Renal cortex interstitium (tissue), 11 donors: ENCODE data around the gene VSTM2B. TPM values are rescaled to one million over a fixed set of nuclear protein-coding genes. Genes with fewer than 3 reads are reported as not detected.
A peak's percentile ranks its signal among the peaks of the same experiment; 100 is the strongest.

Experiments
- DNase-seq, 11 donors: peaks; one replicate each; pipeline ENCODE4 v3.0.0-alpha.2; 2013; ENCODE audit warnings: low read depth in 9 of 11, low spot score in 4 of 11; ENCODE audit errors: extremely low read depth in 1 of 11
- polyA plus RNA-seq, 3 donors: library from polyadenylated mRNA; unstranded; fragments of 120-200 nt; gene quantifications; one replicate each; pipeline ENCODE4 v1.2.1, GENCODE V29; 2013; ENCODE audit not compliant: insufficient read length in 3 of 3

The VSTM2B gene
- polyA plus RNA-seq, 3 donors: 0.42 to 0.64 (median 0.60) TPM

- no peak for DNase-seq
Observed at GRCh38 chr19:29603308-29603707, 77.5 kb downstream of the VSTM2B start.

GRCh38 chr19:29605653-29606419, 80.0 kb downstream of the VSTM2B start, which contains the start of gene POP4:
Gene POP4 (plus strand): TSS chr19:29606283. CDS start chr19:29606319, 36 bp downstream.
- DNase-seq: peak; percentile 94 to 99 (median 97)

- no peak for DNase-seq
Observed at GRCh38 chr19:29606420-29606747, 80.6 kb downstream of the VSTM2B start.

- no peak for DNase-seq
Observed at GRCh38 chr19:29609636-29610035, 83.8 kb downstream of the VSTM2B start.

- DNase-seq: no peak
Observed at GRCh38 chr19:29610213-29610573, 84.4 kb downstream of the VSTM2B start.

- DNase-seq: peak in 7 of 11 donors; percentile 64 to 76 (median 72)
Observed at GRCh38 chr19:29610574-29611271, 84.9 kb downstream of the VSTM2B start.

GRCh38 chr19:29612121-29612520, 86.3 kb downstream of the VSTM2B start:
- no peak for DNase-seq

- no peak for DNase-seq
Observed at GRCh38 chr19:29612801-29613595, 87.2 kb downstream of the VSTM2B start.

GRCh38 chr19:29614046-29614445, 88.3 kb downstream of the VSTM2B start:
- DNase-seq: no peak

Other genes starting within 250 kb of the VSTM2B start
- 10 to 100 TPM; 58.1 to 75.1 (median 64.2) TPM for gene POP4, start 80.3 kb downstream of the VSTM2B start, polyA plus RNA-seq
- 1 to 10 TPM; 1.3 to 2.1 (median 2.0) TPM for gene PLEKHF1, start 139.5 kb downstream of the VSTM2B start, polyA plus RNA-seq
- 10 to 100 TPM; 24.5 to 26.9 (median 26.6) TPM for gene C19orf12, start 189.3 kb downstream of the VSTM2B start, polyA plus RNA-seq